Esophagus squamous epithelium (tissue), 5 donors: Measurements from ENCODE around the gene CANX. TPM values are rescaled to one million over a fixed set of nuclear protein-coding genes. Genes with fewer than 3 reads are reported as not detected.

Experiments
- DNase-seq: peaks from one replicate; lab custom pipeline; 2025; lab: John Stamatoyannopoulos, UW
- H3K27ac ChIP-seq, 4 donors: fragments of 200-600 bp; sonication (generic); one replicate each; pipeline ENCODE4 v1.5.1; 2016 to 2019; ENCODE audit warnings: mild to moderate bottlenecking in 1 of 4
- H3K27me3 ChIP-seq, 4 donors: fragments of 200-600 bp; sonication (generic); 1 replicate in 3 of 4; 2 replicates in 1 of 4; pipeline versions ENCODE4 v1.5.1 to v1.6.0; 2017 to 2021; ENCODE audit warnings: antibody characterized with exemption in 1 of 4
- H3K36me3 ChIP-seq, 3 donors: fragments of 200-600 bp; sonication (generic); one replicate each; pipeline ENCODE4 v1.5.1; 2016 to 2019
- H3K4me1 ChIP-seq, 3 donors: fragments of 200-600 bp; sonication (generic); one replicate each; pipeline ENCODE4 v1.5.1; 2017 to 2019
- H3K4me3 ChIP-seq, 4 donors: fragments of 200-600 bp; sonication (generic); 1 replicate in 3 of 4; 2 replicates in 1 of 4; pipeline ENCODE4 v1.5.1; 2016 to 2019; ENCODE audit warnings: mild to moderate bottlenecking in 2 of 4, moderate library complexity in 1 of 4
- H3K9me3 ChIP-seq, 3 donors: fragments of 200-600 bp; sonication (generic); one replicate each; pipeline ENCODE4 v1.5.1; 2016 to 2019
- POLR2A ChIP-seq, 4 donors: fragments of 450-650 bp; IDR thresholded peaks; one replicate each; pipeline ENCODE4 v1.6.1; 2017; ENCODE audit warnings: antibody characterized with exemption in 4 of 4, mild to moderate bottlenecking in 4 of 4, moderate library complexity in 3 of 4
- WGBS, 2 donors: methylation state at CpG; one replicate each; pipeline ENCODE4 v1.1.5; 2018; 5-methylcytosine and 5-hydroxymethylcytosine counted together
- intact Hi-C: fragments of 100-400 bp; cut with DNase I; formaldehyde crosslinking; loops from one replicate; pipeline ENCODE4 v1.15.0; 2022
- total RNA-seq, 4 donors: library from RNA; depleted of rRNA; stranded (reverse); fragments of >200 nt; gene quantifications; one replicate each; pipeline ENCODE4 v1.1.0, GENCODE V29; 2016
- TF ChIP-seq, protein P1 (sequence below), 6 experiments: fragments of 450-650 bp in 4 of 6; fragments of 200-600 bp in 2 of 6; sonication (generic) in 2 of 6; IDR thresholded peaks; one replicate each; pipeline ENCODE4 v1.5.1; 2016 to 2019; ENCODE audit warnings: antibody characterized with exemption in 6 of 6, mild to moderate bottlenecking in 4 of 6, moderate library complexity in 4 of 6
- donor health status: DM: yes; HTN: yes; CAD: no.

The CANX gene
- total RNA-seq, 4 donors from 2014 or later: 200 to 321 (median 252) TPM

DNA sequence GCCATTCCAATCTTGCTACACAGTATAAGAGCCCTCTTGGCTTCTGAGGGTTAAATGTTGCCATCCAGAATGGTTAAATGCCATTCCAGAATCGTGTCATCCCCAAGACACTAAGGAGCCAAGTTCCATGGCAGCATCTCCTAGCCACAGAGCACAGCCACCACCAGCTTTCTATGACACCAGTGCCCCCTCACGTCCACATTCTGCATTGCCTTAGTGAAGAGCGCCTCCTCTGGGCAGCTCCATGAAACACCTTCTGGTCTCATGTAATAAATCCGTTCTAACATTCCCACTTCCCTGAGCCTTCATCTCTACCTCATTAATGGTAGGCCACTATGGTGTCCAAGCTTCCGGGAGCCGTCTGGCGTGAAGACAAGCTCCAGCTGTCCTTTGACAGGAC, 30.4 kb upstream of the CANX start:
- no peak overlapping the region for H3K4me3 ChIP-seq
- intact Hi-C loops: no loop called here
- H3K36me3 ChIP-seq: peaks cover 0 to 21% (median 0%) of the 10 kb centered on the region in 3 donors
- H3K27ac ChIP-seq: no peak overlapping the region
- TF ChIP-seq POLR2A (IDR thresholded peaks at IDR 0.05): no peak
- TF ChIP-seq, protein P1, sequence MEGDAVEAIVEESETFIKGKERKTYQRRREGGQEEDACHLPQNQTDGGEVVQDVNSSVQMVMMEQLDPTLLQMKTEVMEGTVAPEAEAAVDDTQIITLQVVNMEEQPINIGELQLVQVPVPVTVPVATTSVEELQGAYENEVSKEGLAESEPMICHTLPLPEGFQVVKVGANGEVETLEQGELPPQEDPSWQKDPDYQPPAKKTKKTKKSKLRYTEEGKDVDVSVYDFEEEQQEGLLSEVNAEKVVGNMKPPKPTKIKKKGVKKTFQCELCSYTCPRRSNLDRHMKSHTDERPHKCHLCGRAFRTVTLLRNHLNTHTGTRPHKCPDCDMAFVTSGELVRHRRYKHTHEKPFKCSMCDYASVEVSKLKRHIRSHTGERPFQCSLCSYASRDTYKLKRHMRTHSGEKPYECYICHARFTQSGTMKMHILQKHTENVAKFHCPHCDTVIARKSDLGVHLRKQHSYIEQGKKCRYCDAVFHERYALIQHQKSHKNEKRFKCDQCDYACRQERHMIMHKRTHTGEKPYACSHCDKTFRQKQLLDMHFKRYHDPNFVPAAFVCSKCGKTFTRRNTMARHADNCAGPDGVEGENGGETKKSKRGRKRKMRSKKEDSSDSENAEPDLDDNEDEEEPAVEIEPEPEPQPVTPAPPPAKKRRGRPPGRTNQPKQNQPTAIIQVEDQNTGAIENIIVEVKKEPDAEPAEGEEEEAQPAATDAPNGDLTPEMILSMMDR (IDR thresholded peaks at IDR 0.05): peak; percentile 22 to 84 (median 51)
- WGBS, 2 donors: 49 to 53% methylated on average over 7 of the region's 7 CpGs
- DNase-seq: no peak
- no peaks in the 10 kb centered on the region for H3K27me3 ChIP-seq
- H3K9me3 ChIP-seq: no peaks in the 10 kb centered on the region
- H3K4me1 ChIP-seq: no peaks in the 10 kb centered on the region

DNA sequence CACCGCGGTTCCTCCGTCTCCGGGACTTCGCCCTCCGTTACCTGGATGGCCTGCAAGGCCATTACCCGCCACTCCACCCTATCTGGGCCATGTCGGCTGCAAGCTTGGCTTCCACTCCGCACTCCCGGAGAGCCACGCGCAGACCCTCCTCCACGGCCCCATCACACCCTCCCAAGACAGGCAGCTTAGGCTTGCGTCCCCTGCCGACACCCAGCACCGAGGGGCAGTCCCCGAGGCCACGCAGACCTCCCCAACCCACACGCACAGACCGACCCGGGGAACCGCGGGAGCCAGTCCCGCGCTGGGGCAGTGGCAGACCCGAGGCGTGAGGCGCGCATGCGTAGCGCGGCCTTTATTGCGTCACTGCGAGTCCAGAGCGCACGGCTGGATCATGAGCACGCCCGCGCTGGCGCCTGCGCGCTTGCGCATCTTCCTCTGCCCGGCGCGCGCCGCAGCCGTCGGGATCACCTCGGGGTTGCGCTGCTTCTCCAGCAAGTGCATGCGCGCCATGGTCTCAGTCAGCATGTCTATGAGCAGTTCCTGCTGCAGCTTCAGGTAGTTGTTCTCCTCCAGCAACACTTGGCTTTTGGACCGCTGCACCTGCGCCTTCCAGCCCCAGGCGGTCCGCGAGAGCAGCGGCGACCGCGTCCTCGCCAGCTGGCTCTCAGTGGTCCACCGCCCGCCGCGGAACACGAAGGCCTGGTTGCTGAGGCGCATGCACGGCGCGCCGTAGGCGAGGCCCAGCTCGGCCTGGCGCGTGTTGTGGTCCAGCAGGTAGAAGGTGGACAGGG, 20.3 kb upstream of the CANX start:
- H3K27ac ChIP-seq: peak overlapping the region; percentile 84 to 95 (median 94)

GRCh38 chr5:179679014-179679674, 19.6 kb upstream of the CANX start:
- no peaks in the 10 kb centered on the region for H3K27me3 ChIP-seq
- peaks cover 15 to 33% (median 17%) of the 10 kb centered on the region in 3 donors for H3K4me1 ChIP-seq
- H3K36me3 ChIP-seq: no peaks in the 10 kb centered on the region
- DNase-seq: peak; percentile 16
- no peak for TF ChIP-seq POLR2A (IDR thresholded peaks at IDR 0.05)
- TF ChIP-seq, protein P1 (IDR thresholded peaks at IDR 0.05): peak in 5 of 6 experiments; percentile 14 to 38 (median 23)
- intact Hi-C loops: no loop called here
- 37 to 41% methylated on average over 7 to 18 of the region's 41 CpGs for WGBS, 2 donors
- peak overlapping the region; percentile 57 to 90 (median 85) for H3K4me3 ChIP-seq
- peak overlapping the region; percentile 84 to 95 (median 94) for H3K27ac ChIP-seq
- H3K9me3 ChIP-seq: no peaks in the 10 kb centered on the region

More for the DNA sequence above, 20.3 kb upstream of the CANX start:
- TF ChIP-seq POLR2A (IDR thresholded peaks at IDR 0.05): peak in 3 of 4 donors; percentile 48 to 92 (median 84)
- TF ChIP-seq, protein P1 (IDR thresholded peaks at IDR 0.05): peak in 1 of 6 experiments; percentile 50
- H3K9me3 ChIP-seq: no peaks in the 10 kb centered on the region
- H3K4me3 ChIP-seq: peak overlapping the region; percentile 57 to 90 (median 85)
- peaks cover 15 to 33% (median 17%) of the 10 kb centered on the region in 3 donors for H3K4me1 ChIP-seq
- peak; percentile 76 for DNase-seq
- H3K36me3 ChIP-seq: no peaks in the 10 kb centered on the region
- intact Hi-C loops: no loop called here
- H3K27me3 ChIP-seq: no peaks in the 10 kb centered on the region
- WGBS, 2 donors: 0% methylated on average over 7 to 16 of the region's 78 CpGs

DNA sequence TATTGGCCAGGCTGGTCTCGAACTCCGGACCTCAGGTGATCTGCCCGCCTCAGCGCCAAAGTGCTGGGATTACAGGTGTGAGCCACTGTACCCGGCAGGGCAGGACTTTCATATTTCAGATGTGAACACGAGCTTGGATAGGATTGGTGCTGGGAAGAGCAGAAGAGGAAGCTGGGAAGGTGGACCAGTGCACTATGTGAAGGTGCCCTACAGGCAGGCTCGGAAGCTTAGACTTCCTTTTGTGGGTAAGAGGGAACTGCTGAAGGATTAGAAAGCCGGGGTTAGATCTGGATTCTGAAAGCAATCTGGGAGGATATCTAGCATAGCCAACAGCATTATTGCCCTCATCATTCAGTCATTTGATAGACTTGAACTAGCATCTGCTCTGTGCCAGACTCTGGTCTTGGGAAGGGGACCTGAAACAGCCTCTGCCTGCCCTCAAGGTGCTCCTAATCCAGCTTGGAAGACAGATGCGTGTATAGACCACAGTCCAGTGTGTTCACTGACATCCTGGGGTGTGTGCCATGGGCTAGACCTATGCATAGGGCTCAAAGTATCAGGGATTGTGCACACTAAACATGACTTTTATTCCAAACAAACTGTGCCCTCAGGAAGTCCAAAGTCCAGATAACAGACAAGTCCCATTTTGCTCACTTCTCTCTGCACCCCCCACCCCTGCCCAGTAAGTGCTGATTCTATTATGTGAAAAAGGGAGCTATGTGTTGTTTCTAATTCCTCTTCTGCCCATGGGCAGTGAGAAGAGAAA, 18.6 kb upstream of the CANX start:
- no peak for TF ChIP-seq POLR2A (IDR thresholded peaks at IDR 0.05)
- TF ChIP-seq, protein P1 (IDR thresholded peaks at IDR 0.05): no peak
- H3K4me3 ChIP-seq: no peak overlapping the region
- no peak for DNase-seq
- H3K27me3 ChIP-seq: no peaks in the 10 kb centered on the region
- 75 to 90% methylated on average over 4 to 9 of the region's 9 CpGs for WGBS, 2 donors
- H3K4me1 ChIP-seq: peaks cover 15 to 33% (median 17%) of the 10 kb centered on the region in 3 donors
- H3K27ac ChIP-seq: no peak overlapping the region
- H3K36me3 ChIP-seq: no peaks in the 10 kb centered on the region
- intact Hi-C loops: no loop called here
- no peaks in the 10 kb centered on the region for H3K9me3 ChIP-seq
